Measurements from ENCODE around the gene TTC7B. TPM values are rescaled to one million over a fixed set of nuclear protein-coding genes. Genes with fewer than 3 reads are reported as not detected.

Gene TTC7B
- total and polyA plus RNA-seq, 2 donors (not counting 1 experiment from before 2014, with no cell fraction given), result 18.8 to 37.5 TPM

DNA sequence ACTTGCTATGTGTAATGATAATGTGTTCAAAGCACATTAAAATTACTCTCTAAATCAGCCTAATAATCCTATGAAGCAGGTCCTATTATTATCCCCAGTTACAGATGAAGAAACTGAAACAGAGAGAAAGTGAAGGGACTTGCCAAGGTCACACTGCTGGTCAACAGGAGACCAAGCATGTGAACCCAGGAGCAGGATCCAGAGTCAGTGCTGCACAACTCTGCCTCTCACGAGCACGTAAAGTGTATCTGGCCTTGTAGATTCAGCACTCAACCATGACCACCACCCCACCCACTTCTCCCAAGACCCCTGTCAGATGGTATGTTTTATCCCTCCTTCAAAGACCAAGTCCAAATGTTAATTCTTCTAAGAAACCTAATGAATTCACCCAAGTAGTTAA lies 100.7 kb downstream of the TTC7B start:
- no peak for TF ChIP-seq EZH2 (IDR thresholded peaks at IDR 0.05; ENCODE audit: low read length, missing control alignments)
- TF ChIP-seq, protein P1, sequence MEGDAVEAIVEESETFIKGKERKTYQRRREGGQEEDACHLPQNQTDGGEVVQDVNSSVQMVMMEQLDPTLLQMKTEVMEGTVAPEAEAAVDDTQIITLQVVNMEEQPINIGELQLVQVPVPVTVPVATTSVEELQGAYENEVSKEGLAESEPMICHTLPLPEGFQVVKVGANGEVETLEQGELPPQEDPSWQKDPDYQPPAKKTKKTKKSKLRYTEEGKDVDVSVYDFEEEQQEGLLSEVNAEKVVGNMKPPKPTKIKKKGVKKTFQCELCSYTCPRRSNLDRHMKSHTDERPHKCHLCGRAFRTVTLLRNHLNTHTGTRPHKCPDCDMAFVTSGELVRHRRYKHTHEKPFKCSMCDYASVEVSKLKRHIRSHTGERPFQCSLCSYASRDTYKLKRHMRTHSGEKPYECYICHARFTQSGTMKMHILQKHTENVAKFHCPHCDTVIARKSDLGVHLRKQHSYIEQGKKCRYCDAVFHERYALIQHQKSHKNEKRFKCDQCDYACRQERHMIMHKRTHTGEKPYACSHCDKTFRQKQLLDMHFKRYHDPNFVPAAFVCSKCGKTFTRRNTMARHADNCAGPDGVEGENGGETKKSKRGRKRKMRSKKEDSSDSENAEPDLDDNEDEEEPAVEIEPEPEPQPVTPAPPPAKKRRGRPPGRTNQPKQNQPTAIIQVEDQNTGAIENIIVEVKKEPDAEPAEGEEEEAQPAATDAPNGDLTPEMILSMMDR (conservative IDR thresholded peaks at IDR 0.05 in 1 of 2, IDR thresholded peaks at IDR 0.05 in 1 of 2; ENCODE audit: low read depth in 1 of 2, low read length in 2 of 2), result no peak
- Histone ChIP-seq H3K4me2 (ENCODE audit: extremely low read depth, insufficient read depth, low read length) (no peak overlapping the region), H2AFZ (ENCODE audit: low read length) (no peak overlapping the region), H3K27ac (ENCODE audit: insufficient read depth, low read length) (no peak overlapping the region), H3K9me3 (ENCODE audit: control insufficient read depth, insufficient read depth, low read depth, low read length) (no peaks in the 10 kb centered on the region), H3K27me3 (ENCODE audit: control insufficient read depth, insufficient read depth, low read length) (no peaks in the 10 kb centered on the region), H3K4me3 (replicated peaks in 1 of 4; ENCODE audit: control extremely low read depth in 1 of 4, insufficient read depth in 1 of 4, low read depth in 3 of 4, low read length in 4 of 4) (no peak overlapping the region), H3K9ac (ENCODE audit: insufficient read depth, low read length) (no peak overlapping the region), H3K79me2 (ENCODE audit: control insufficient read depth, insufficient read depth, low read length) (no peaks in the 10 kb centered on the region), H3K36me3 (ENCODE audit: control insufficient read depth, insufficient read depth, low read length) (no peaks in the 10 kb centered on the region), H4K20me1 (ENCODE audit: control insufficient read depth, extremely low read depth, insufficient read depth, low read length) (no peaks in the 10 kb centered on the region), H3K4me1 (ENCODE audit: control insufficient read depth, extremely low read depth, insufficient read depth, low read length) (no peaks in the 10 kb centered on the region)
- DNase-seq (ENCODE audit: low read depth in 2 of 2), result no peak

DNA sequence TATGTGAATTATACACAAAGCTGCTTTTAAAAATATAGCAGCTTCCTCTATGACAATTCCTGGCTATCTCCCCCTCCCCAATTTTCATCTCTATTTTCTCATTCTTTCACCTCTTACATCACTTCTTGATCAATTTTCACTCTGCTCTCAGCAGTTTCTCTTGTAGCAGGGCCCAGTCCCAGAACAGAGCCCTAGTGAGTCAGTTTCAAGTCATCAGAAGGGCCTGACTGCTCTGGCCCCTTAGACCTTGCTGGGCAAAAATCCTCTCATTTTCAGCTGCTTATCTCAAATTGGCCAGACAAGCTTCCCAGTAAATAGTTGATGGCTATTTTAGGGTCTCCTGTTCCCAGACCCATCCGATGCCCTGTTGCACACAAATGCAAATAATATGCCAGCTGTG lies 101.4 kb downstream of the TTC7B start:
- no peak overlapping the region for H3K9ac ChIP-seq (ENCODE audit: insufficient read depth, low read length)
- no peaks in the 10 kb centered on the region for H3K9me3 ChIP-seq (ENCODE audit: control insufficient read depth, insufficient read depth, low read depth, low read length)
- no peak overlapping the region for H2AFZ ChIP-seq (ENCODE audit: low read length)
- H3K4me1 ChIP-seq (ENCODE audit: control insufficient read depth, extremely low read depth, insufficient read depth, low read length), result no peaks in the 10 kb centered on the region
- no peak overlapping the region for H3K4me3 ChIP-seq (replicated peaks in 1 of 4; ENCODE audit: control extremely low read depth in 1 of 4, insufficient read depth in 1 of 4, low read depth in 3 of 4, low read length in 4 of 4)
- H3K27ac ChIP-seq (ENCODE audit: insufficient read depth, low read length), result no peak overlapping the region
- peak; percentile 24 to 42 for DNase-seq (ENCODE audit: low read depth in 2 of 2)
- H4K20me1 ChIP-seq (ENCODE audit: control insufficient read depth, extremely low read depth, insufficient read depth, low read length), result no peaks in the 10 kb centered on the region
- no peaks in the 10 kb centered on the region for H3K79me2 ChIP-seq (ENCODE audit: control insufficient read depth, insufficient read depth, low read length)
- no peak overlapping the region for H3K4me2 ChIP-seq (ENCODE audit: extremely low read depth, insufficient read depth, low read length)
- no peaks in the 10 kb centered on the region for H3K27me3 ChIP-seq (ENCODE audit: control insufficient read depth, insufficient read depth, low read length)
- no peaks in the 10 kb centered on the region for H3K36me3 ChIP-seq (ENCODE audit: control insufficient read depth, insufficient read depth, low read length)
- no peak for TF ChIP-seq EZH2 (IDR thresholded peaks at IDR 0.05; ENCODE audit: low read length, missing control alignments)
- TF ChIP-seq, protein P1 (conservative IDR thresholded peaks at IDR 0.05 in 1 of 2, IDR thresholded peaks at IDR 0.05 in 1 of 2; ENCODE audit: low read depth in 1 of 2, low read length in 2 of 2), result no peak

DNA sequence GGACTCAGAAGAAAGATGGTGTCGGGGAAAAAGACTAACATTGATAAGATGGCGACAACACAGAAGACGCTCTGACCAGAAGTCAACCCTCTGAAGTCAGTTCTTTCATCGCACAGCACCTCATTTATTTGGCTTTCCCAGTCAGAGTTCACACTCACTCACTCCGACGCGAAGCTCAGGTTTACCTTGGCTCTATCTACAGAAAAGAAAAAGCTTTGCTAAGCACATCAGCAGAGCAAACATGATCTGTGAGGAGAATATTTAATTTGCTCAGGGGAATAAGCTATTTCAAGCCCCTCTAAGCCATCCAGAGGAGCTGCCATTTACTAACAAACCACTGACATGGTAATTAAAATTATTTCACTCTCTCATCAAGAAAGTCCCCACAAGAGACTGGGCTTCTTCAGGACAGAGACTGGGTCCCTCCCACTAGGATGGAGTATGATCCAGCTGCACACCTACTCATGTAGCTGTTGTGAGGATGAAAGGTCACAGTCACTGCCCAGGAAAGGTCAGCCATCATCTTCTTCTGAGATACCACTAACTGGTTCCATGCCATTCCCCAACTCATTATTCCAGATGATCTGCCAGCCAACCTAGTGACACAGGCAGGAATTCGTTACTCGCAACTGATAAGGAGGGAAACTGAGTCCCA lies 111.4 kb downstream of the TTC7B start:
- H3K4me2 ChIP-seq (ENCODE audit: extremely low read depth, insufficient read depth, low read length), result no peak overlapping the region
- no peak for DNase-seq (ENCODE audit: low read depth in 2 of 2)
- H3K27me3 ChIP-seq (ENCODE audit: control insufficient read depth, insufficient read depth, low read length), result no peaks in the 10 kb centered on the region
- H3K9me3 ChIP-seq (ENCODE audit: control insufficient read depth, insufficient read depth, low read depth, low read length), result no peaks in the 10 kb centered on the region
- no peaks in the 10 kb centered on the region for H4K20me1 ChIP-seq (ENCODE audit: control insufficient read depth, extremely low read depth, insufficient read depth, low read length)
- H3K9ac ChIP-seq (ENCODE audit: insufficient read depth, low read length), result no peak overlapping the region
- TF ChIP-seq, protein P1 (conservative IDR thresholded peaks at IDR 0.05 in 1 of 2, IDR thresholded peaks at IDR 0.05 in 1 of 2; ENCODE audit: low read depth in 1 of 2, low read length in 2 of 2), result no peak
- H2AFZ ChIP-seq (ENCODE audit: low read length), result no peak overlapping the region
- no peaks in the 10 kb centered on the region for H3K4me1 ChIP-seq (ENCODE audit: control insufficient read depth, extremely low read depth, insufficient read depth, low read length)
- H3K27ac ChIP-seq (ENCODE audit: insufficient read depth, low read length), result no peak overlapping the region
- no peaks in the 10 kb centered on the region for H3K36me3 ChIP-seq (ENCODE audit: control insufficient read depth, insufficient read depth, low read length)
- no peak overlapping the region for H3K4me3 ChIP-seq (replicated peaks in 1 of 4; ENCODE audit: control extremely low read depth in 1 of 4, insufficient read depth in 1 of 4, low read depth in 3 of 4, low read length in 4 of 4)
- H3K79me2 ChIP-seq (ENCODE audit: control insufficient read depth, insufficient read depth, low read length), result no peaks in the 10 kb centered on the region

Measured in fibroblast of lung (primary cell).